WTC11 (cell line): ENCODE measurements around the gene CD163L1. TPM values are rescaled to one million over a fixed set of nuclear protein-coding genes. Genes with fewer than 3 reads are reported as not detected.

Experiments used
- ATAC-seq: fragments of 200-7000 bp; cut with Tn5 transposase; 2 replicates; pipeline ENCODE4 v1.10.0; 2021; ENCODE audit warnings: mild to moderate bottlenecking, moderate library complexity
- CTCF ChIA-PET: fragments of 300-600 bp; sonication (Branson Sonifier 250); formaldehyde crosslinking; loops from one replicate; lab custom pipeline; 2021; ENCODE audit warnings: antibody characterized with exemption; lab: Charles Lee
- POLR2A ChIA-PET: fragments of 350-600 bp; sonication (Branson Sonifier 250); formaldehyde crosslinking; loops from one replicate; lab custom pipeline; 2021; ENCODE audit warnings: antibody characterized with exemption; lab: Charles Lee
- DNase-seq: peaks from one replicate; pipeline ENCODE4 v3.0.0; 2021; ENCODE audit warnings: low spot score
- H3K27ac Mint-ChIP-seq: 2 replicates; pipeline ENCODE4 v1.8.0; 2021; ENCODE audit warnings: mixed read lengths
- H3K27me3 Mint-ChIP-seq: 2 replicates; pipeline ENCODE4 v1.8.0; 2021; ENCODE audit warnings: low read depth, mild to moderate bottlenecking, moderate library complexity, mixed read lengths
- H3K36me3 Mint-ChIP-seq: 2 replicates; pipeline ENCODE4 v1.8.0; 2021; ENCODE audit warnings: mixed read lengths
- H3K4me1 Mint-ChIP-seq: 2 replicates; pipeline ENCODE4 v1.8.0; 2022; ENCODE audit warnings: mixed read lengths
- H3K4me3 Mint-ChIP-seq: 2 replicates; pipeline ENCODE4 v1.8.0; 2021; ENCODE audit warnings: mild to moderate bottlenecking, moderate library complexity, mixed read lengths
- H3K9me3 Mint-ChIP-seq: 2 replicates; pipeline ENCODE4 v1.8.0; 2021; ENCODE audit warnings: mixed read lengths
- ATF2 ChIP-seq: sonication (generic); formaldehyde crosslinking; IDR thresholded peaks from 2 replicates; pipeline ENCODE4 v1.8.1; 2022; ENCODE audit warnings: low read depth, missing genetic modification reagents, borderline replicate concordance
- EMX1 ChIP-seq: fragments of 250-450 bp; sonication (Bioruptor Pico); IDR thresholded peaks from 2 replicates; pipeline ENCODE4 v1.8.0; 2021; ENCODE audit warnings: mild to moderate bottlenecking
- ETV6 ChIP-seq: sonication (generic); formaldehyde crosslinking; IDR thresholded peaks from 2 replicates; pipeline ENCODE4 v1.8.1; 2022; ENCODE audit warnings: mild to moderate bottlenecking, missing genetic modification reagents
- JAZF1 ChIP-seq: fragments of 250-450 bp; sonication (Bioruptor Pico); IDR thresholded peaks from 2 replicates; pipeline ENCODE4 v1.9.0; 2021; ENCODE audit warnings: moderate library complexity, mild to moderate bottlenecking, inconsistent platforms
- KAT7 ChIP-seq: sonication (generic); formaldehyde crosslinking; IDR thresholded peaks from 2 replicates; pipeline ENCODE4 v1.8.1; 2023; ENCODE audit warnings: missing genetic modification reagents, mild to moderate bottlenecking, borderline replicate concordance
- NFATC4 ChIP-seq: fragments of 250-450 bp; sonication (Bioruptor Pico); IDR thresholded peaks from 2 replicates; pipeline ENCODE4 v1.9.0; 2021; ENCODE audit warnings: mild to moderate bottlenecking
- NFE2L1 ChIP-seq: sonication (generic); formaldehyde crosslinking; IDR thresholded peaks from 2 replicates; pipeline ENCODE4 v1.8.1; 2023; ENCODE audit warnings: missing genetic modification reagents
- NR3C1 ChIP-seq: sonication (generic); formaldehyde crosslinking; conservative IDR thresholded peaks from 2 replicates; pipeline ENCODE4 v1.8.1; 2023; ENCODE audit warnings: low read depth, mild to moderate bottlenecking, missing genetic modification reagents
- ZBTB21 ChIP-seq: sonication (generic); formaldehyde crosslinking; IDR thresholded peaks from 2 replicates; pipeline ENCODE4 v1.8.1; 2023; ENCODE audit warnings: mild to moderate bottlenecking, missing genetic modification reagents, borderline replicate concordance
- ZNF281 ChIP-seq: sonication (generic); formaldehyde crosslinking; IDR thresholded peaks from 2 replicates; pipeline ENCODE4 v1.8.0; 2023; ENCODE audit warnings: mild to moderate bottlenecking, missing genetic modification reagents
- ZNF396 ChIP-seq: fragments of 250-450 bp; sonication (Bioruptor Pico); IDR thresholded peaks from 2 replicates; pipeline ENCODE4 v1.8.0; 2021; ENCODE audit warnings: mild to moderate bottlenecking, moderate library complexity, borderline replicate concordance
- ZNF423 ChIP-seq: fragments of 250-450 bp; sonication (Bioruptor Pico); IDR thresholded peaks from 2 replicates; pipeline ENCODE4 v2.1.2; 2022; ENCODE audit warnings: mild to moderate bottlenecking, moderate library complexity
- total RNA-seq: library from RNA; stranded (reverse); gene quantifications from 3 replicates; pipeline ENCODE4 v1.2.3, GENCODE V29; 2021
- TF ChIP-seq, protein P1 (sequence below): sonication (generic); formaldehyde crosslinking; IDR thresholded peaks from 2 replicates; pipeline ENCODE4 v1.8.1; 2023; ENCODE audit warnings: mild to moderate bottlenecking, missing genetic modification reagents, borderline replicate concordance
- TF ChIP-seq, protein P2 (sequence below): sonication (generic); formaldehyde crosslinking; IDR thresholded peaks from 2 replicates; pipeline ENCODE4 v1.8.0; 2023; ENCODE audit warnings: missing genetic modification reagents, mild to moderate bottlenecking, borderline replicate concordance
- TF ChIP-seq, protein P3 (sequence below): sonication (generic); formaldehyde crosslinking; IDR thresholded peaks from 2 replicates; pipeline ENCODE4 v1.8.0; 2023; ENCODE audit warnings: missing genetic modification reagents
- TF ChIP-seq, protein P4 (sequence below): fragments of 250-450 bp; sonication (Bioruptor Pico); IDR thresholded peaks from 2 replicates; pipeline ENCODE4 v1.9.0; 2021; ENCODE audit warnings: mild to moderate bottlenecking
- TF ChIP-seq, protein P5 (sequence below): sonication (generic); formaldehyde crosslinking; IDR thresholded peaks from 2 replicates; pipeline ENCODE4 v1.8.1; 2023; ENCODE audit warnings: mild to moderate bottlenecking, moderate library complexity, missing genetic modification reagents
- TF ChIP-seq, protein P6 (sequence below): sonication (generic); formaldehyde crosslinking; IDR thresholded peaks from 2 replicates; pipeline ENCODE4 v1.8.1; 2023; ENCODE audit warnings: mild to moderate bottlenecking, missing genetic modification reagents, moderate library complexity

CD163L1 gene
- total RNA-seq, 1 experiment from 2014 or later = 0.26 TPM

DNA sequence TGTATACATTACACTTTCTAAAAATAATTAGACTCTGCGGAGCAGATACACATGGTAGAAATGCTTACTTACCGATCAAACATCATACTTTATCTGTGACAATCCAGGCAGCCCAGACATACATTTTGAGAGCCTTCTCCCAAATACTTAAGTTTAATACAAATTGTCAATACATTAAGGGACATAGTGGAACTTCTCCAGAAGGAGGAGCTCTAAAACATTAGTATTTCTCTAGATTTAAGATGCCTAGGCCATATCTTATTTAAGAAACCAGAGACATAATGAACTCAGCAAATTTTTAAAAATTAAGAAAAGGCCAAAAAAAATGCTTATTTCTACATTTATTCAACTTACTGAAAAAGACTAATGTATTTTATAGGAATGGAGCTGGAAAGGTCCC is 124.0 kb downstream of the CD163L1 start:
- H3K4me1 Mint-ChIP-seq = no peaks in the 10 kb centered on the region
- no peak overlapping the region for H3K4me3 Mint-ChIP-seq
- H3K9me3 Mint-ChIP-seq = peaks cover 27% of the 10 kb centered on the region
- no peaks in the 10 kb centered on the region for H3K27me3 Mint-ChIP-seq
- CTCF ChIA-PET = interaction anchor here (0.7 to 1.2 kb wide), 3 partner anchors 9 to 157 kb away, joined by 3 read pairs; no protein-coding TSS in a partner anchor
- TF ChIP-seq ZNF396 (no peak), EMX1 (CRISPR knock-in tag) (no peak), KAT7 (no peak), ATF2 (CRISPR knock-in tag) (no peak), ZNF423 (CRISPR knock-in tag) (no peak), ETV6 (CRISPR knock-in tag) (no peak), ZBTB21 (CRISPR knock-in tag) (no peak), JAZF1 (CRISPR knock-in tag) (no peak), NR3C1 (CRISPR knock-in tag) (no peak), NFE2L1 (CRISPR knock-in tag) (no peak), NFATC4 (CRISPR knock-in tag) (no peak), ZNF281 (CRISPR knock-in tag) (no peak)
- TF ChIP-seq, protein P1, sequence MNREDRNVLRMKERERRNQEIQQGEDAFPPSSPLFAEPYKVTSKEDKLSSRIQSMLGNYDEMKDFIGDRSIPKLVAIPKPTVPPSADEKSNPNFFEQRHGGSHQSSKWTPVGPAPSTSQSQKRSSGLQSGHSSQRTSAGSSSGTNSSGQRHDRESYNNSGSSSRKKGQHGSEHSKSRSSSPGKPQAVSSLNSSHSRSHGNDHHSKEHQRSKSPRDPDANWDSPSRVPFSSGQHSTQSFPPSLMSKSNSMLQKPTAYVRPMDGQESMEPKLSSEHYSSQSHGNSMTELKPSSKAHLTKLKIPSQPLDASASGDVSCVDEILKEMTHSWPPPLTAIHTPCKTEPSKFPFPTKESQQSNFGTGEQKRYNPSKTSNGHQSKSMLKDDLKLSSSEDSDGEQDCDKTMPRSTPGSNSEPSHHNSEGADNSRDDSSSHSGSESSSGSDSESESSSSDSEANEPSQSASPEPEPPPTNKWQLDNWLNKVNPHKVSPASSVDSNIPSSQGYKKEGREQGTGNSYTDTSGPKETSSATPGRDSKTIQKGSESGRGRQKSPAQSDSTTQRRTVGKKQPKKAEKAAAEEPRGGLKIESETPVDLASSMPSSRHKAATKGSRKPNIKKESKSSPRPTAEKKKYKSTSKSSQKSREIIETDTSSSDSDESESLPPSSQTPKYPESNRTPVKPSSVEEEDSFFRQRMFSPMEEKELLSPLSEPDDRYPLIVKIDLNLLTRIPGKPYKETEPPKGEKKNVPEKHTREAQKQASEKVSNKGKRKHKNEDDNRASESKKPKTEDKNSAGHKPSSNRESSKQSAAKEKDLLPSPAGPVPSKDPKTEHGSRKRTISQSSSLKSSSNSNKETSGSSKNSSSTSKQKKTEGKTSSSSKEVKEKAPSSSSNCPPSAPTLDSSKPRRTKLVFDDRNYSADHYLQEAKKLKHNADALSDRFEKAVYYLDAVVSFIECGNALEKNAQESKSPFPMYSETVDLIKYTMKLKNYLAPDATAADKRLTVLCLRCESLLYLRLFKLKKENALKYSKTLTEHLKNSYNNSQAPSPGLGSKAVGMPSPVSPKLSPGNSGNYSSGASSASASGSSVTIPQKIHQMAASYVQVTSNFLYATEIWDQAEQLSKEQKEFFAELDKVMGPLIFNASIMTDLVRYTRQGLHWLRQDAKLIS (CRISPR knock-in tag) = no peak
- TF ChIP-seq, protein P2, sequence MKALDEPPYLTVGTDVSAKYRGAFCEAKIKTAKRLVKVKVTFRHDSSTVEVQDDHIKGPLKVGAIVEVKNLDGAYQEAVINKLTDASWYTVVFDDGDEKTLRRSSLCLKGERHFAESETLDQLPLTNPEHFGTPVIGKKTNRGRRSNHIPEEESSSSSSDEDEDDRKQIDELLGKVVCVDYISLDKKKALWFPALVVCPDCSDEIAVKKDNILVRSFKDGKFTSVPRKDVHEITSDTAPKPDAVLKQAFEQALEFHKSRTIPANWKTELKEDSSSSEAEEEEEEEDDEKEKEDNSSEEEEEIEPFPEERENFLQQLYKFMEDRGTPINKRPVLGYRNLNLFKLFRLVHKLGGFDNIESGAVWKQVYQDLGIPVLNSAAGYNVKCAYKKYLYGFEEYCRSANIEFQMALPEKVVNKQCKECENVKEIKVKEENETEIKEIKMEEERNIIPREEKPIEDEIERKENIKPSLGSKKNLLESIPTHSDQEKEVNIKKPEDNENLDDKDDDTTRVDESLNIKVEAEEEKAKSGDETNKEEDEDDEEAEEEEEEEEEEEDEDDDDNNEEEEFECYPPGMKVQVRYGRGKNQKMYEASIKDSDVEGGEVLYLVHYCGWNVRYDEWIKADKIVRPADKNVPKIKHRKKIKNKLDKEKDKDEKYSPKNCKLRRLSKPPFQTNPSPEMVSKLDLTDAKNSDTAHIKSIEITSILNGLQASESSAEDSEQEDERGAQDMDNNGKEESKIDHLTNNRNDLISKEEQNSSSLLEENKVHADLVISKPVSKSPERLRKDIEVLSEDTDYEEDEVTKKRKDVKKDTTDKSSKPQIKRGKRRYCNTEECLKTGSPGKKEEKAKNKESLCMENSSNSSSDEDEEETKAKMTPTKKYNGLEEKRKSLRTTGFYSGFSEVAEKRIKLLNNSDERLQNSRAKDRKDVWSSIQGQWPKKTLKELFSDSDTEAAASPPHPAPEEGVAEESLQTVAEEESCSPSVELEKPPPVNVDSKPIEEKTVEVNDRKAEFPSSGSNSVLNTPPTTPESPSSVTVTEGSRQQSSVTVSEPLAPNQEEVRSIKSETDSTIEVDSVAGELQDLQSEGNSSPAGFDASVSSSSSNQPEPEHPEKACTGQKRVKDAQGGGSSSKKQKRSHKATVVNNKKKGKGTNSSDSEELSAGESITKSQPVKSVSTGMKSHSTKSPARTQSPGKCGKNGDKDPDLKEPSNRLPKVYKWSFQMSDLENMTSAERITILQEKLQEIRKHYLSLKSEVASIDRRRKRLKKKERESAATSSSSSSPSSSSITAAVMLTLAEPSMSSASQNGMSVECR (CRISPR knock-in tag) = no peak
- TF ChIP-seq, protein P3, sequence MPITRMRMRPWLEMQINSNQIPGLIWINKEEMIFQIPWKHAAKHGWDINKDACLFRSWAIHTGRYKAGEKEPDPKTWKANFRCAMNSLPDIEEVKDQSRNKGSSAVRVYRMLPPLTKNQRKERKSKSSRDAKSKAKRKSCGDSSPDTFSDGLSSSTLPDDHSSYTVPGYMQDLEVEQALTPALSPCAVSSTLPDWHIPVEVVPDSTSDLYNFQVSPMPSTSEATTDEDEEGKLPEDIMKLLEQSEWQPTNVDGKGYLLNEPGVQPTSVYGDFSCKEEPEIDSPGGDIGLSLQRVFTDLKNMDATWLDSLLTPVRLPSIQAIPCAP (CRISPR knock-in tag) = no peak
- TF ChIP-seq, protein P4, sequence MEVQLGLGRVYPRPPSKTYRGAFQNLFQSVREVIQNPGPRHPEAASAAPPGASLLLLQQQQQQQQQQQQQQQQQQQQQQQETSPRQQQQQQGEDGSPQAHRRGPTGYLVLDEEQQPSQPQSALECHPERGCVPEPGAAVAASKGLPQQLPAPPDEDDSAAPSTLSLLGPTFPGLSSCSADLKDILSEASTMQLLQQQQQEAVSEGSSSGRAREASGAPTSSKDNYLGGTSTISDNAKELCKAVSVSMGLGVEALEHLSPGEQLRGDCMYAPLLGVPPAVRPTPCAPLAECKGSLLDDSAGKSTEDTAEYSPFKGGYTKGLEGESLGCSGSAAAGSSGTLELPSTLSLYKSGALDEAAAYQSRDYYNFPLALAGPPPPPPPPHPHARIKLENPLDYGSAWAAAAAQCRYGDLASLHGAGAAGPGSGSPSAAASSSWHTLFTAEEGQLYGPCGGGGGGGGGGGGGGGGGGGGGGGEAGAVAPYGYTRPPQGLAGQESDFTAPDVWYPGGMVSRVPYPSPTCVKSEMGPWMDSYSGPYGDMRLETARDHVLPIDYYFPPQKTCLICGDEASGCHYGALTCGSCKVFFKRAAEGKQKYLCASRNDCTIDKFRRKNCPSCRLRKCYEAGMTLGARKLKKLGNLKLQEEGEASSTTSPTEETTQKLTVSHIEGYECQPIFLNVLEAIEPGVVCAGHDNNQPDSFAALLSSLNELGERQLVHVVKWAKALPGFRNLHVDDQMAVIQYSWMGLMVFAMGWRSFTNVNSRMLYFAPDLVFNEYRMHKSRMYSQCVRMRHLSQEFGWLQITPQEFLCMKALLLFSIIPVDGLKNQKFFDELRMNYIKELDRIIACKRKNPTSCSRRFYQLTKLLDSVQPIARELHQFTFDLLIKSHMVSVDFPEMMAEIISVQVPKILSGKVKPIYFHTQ (CRISPR knock-in tag) = no peak
- TF ChIP-seq, protein P5, sequence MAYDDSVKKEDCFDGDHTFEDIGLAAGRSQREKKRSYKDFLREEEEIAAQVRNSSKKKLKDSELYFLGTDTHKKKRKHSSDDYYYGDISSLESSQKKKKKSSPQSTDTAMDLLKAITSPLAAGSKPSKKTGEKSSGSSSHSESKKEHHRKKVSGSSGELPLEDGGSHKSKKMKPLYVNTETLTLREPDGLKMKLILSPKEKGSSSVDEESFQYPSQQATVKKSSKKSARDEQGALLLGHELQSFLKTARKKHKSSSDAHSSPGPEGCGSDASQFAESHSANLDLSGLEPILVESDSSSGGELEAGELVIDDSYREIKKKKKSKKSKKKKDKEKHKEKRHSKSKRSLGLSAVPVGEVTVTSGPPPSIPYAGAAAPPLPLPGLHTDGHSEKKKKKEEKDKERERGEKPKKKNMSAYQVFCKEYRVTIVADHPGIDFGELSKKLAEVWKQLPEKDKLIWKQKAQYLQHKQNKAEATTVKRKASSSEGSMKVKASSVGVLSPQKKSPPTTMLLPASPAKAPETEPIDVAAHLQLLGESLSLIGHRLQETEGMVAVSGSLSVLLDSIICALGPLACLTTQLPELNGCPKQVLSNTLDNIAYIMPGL (CRISPR knock-in tag) = no peak
- TF ChIP-seq, protein P6, sequence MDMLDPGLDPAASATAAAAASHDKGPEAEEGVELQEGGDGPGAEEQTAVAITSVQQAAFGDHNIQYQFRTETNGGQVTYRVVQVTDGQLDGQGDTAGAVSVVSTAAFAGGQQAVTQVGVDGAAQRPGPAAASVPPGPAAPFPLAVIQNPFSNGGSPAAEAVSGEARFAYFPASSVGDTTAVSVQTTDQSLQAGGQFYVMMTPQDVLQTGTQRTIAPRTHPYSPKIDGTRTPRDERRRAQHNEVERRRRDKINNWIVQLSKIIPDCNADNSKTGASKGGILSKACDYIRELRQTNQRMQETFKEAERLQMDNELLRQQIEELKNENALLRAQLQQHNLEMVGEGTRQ (CRISPR knock-in tag) = no peak
- peaks cover 7% of the 10 kb centered on the region for H3K36me3 Mint-ChIP-seq
- POLR2A ChIA-PET = no interaction called here
- no peak for DNase-seq
- ATAC-seq = no peak
- H3K27ac Mint-ChIP-seq = no peak overlapping the region
